HAP-1 (cell line): ENCODE data around the gene PRKN.
A peak's percentile ranks its signal among the peaks of the same experiment; 100 is the strongest.

ENCODE experiments used
- DNase-seq, 2 experiments: peaks; one replicate each; pipeline ENCODE4 v3.0.0-alpha.2; 2016 to 2020; ENCODE audit warnings: low spot score in 2 of 2
- H3K27me3 ChIP-seq: fragments of 250-450 bp; sonication (Bioruptor Pico); 2 replicates; pipeline ENCODE4 v1.5.1; 2020; ENCODE audit warnings: low read depth, mild to moderate bottlenecking, moderate library complexity
- H3K36me3 ChIP-seq: fragments of 250-450 bp; sonication (Bioruptor Pico); replicated peaks from 2 replicates; pipeline ENCODE4 v1.5.1; 2020; ENCODE audit warnings: mild to moderate bottlenecking
- H3K4me1 ChIP-seq: fragments of 250-450 bp; sonication (Bioruptor Pico); 2 replicates; pipeline ENCODE4 v1.5.1; 2020; ENCODE audit warnings: mild to moderate bottlenecking
- H3K4me3 ChIP-seq: fragments of 250-450 bp; sonication (Bioruptor Pico); 2 replicates; pipeline ENCODE4 v1.5.1; 2020; ENCODE audit warnings: mild to moderate bottlenecking, moderate library complexity
- H3K9me3 ChIP-seq: fragments of 250-450 bp; sonication (Bioruptor Pico); 2 replicates; pipeline ENCODE4 v1.5.1; 2020; ENCODE audit warnings: mild to moderate bottlenecking, moderate library complexity
- in situ Hi-C: fragments of 300-500 bp; cut with MboI; formaldehyde crosslinking; loops from 3 replicates; pipeline ENCODE4 v1.14.3; 2020; ENCODE audit warnings: low sequenced_read_pairs, inconsistent platforms, mixed read lengths

The PRKN gene

GRCh38 chr6:162637317-162637716 lies 90.2 kb downstream of the PRKN start:
- H3K9me3 ChIP-seq = no peaks in the 10 kb centered on the region
- H3K36me3 ChIP-seq = no peaks in the 10 kb centered on the region
- in situ Hi-C loops = no loop called here
- H3K4me3 ChIP-seq = no peak overlapping the region
- DNase-seq = no peak
- H3K27me3 ChIP-seq = no peaks in the 10 kb centered on the region
- no peaks in the 10 kb centered on the region for H3K4me1 ChIP-seq

- H3K9me3 ChIP-seq = no peaks in the 10 kb centered on the region
- in situ Hi-C loops = no loop called here
- DNase-seq = no peak
- no peaks in the 10 kb centered on the region for H3K36me3 ChIP-seq
- H3K27me3 ChIP-seq = no peaks in the 10 kb centered on the region
- H3K4me3 ChIP-seq = no peak overlapping the region
- no peaks in the 10 kb centered on the region for H3K4me1 ChIP-seq
These were observed 91.4 kb downstream of the PRKN start for GRCh38 chr6:162636167-162636566.

DNA sequence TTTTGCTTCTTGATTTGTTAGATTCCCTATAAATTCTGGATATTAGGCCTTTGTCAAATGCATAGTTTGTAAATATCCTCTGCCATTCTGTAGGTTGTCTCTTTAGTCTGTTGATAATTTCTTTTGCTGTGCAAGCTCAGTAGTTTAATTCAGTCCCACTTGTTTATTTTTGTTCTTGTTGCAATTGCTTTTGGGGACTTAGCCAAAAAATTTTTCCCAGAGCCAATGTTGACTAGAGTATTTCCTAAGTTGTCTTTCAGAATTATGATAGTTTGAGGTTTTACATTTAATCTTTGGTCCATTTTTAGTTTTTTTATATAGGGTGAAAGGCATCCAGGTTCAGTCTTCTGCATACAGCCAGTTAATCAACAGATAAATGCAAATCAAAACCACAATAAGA lies 96.0 kb downstream of the PRKN start:
- H3K4me3 ChIP-seq = no peak overlapping the region
- in situ Hi-C loops = no loop called here
- peaks cover 4% of the 10 kb centered on the region for H3K4me1 ChIP-seq
- H3K9me3 ChIP-seq = no peaks in the 10 kb centered on the region
- H3K36me3 ChIP-seq = no peaks in the 10 kb centered on the region
- DNase-seq = no peak
- H3K27me3 ChIP-seq = no peaks in the 10 kb centered on the region

- Histone ChIP-seq H3K4me3 (no peak overlapping the region), H3K9me3 (no peaks in the 10 kb centered on the region), H3K27me3 (no peaks in the 10 kb centered on the region), H3K4me1 (peaks cover 15% of the 10 kb centered on the region), H3K36me3 (no peaks in the 10 kb centered on the region)
- in situ Hi-C loops = no loop called here
- DNase-seq = no peak
These were observed 97.5 kb downstream of the PRKN start for GRCh38 chr6:162630069-162630468.

GRCh38 chr6:162627825-162628224 lies 99.7 kb downstream of the PRKN start:
- no peak overlapping the region for H3K4me3 ChIP-seq
- no peaks in the 10 kb centered on the region for H3K9me3 ChIP-seq
- DNase-seq = no peak
- H3K36me3 ChIP-seq = no peaks in the 10 kb centered on the region
- in situ Hi-C loops = no loop called here
- H3K4me1 ChIP-seq = peaks cover 18% of the 10 kb centered on the region
- H3K27me3 ChIP-seq = no peaks in the 10 kb centered on the region

DNA sequence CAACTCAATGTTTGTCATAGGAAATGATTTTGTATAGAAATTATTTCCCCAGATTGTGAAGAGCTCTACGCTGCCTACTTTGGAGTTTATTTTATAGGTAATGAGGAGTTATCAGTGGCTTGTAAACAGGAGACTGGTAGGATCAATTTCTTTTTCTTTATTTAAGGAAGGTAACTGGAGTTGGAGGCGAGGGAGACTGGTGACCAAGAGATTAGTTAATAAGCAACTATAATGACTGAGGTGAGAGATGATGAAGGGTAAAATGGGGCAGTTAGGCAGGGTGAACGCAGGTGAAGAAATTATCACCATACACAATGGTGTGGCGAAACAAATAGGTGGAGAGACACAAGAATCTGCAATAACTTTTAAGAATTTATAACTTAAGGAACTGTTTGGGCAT lies 100.2 kb downstream of the PRKN start:
- in situ Hi-C loops = no loop called here
- DNase-seq = no peak
- H3K27me3 ChIP-seq = no peaks in the 10 kb centered on the region
- no peak overlapping the region for H3K4me3 ChIP-seq
- no peaks in the 10 kb centered on the region for H3K9me3 ChIP-seq
- H3K36me3 ChIP-seq = no peaks in the 10 kb centered on the region
- peaks cover 18% of the 10 kb centered on the region for H3K4me1 ChIP-seq

DNA sequence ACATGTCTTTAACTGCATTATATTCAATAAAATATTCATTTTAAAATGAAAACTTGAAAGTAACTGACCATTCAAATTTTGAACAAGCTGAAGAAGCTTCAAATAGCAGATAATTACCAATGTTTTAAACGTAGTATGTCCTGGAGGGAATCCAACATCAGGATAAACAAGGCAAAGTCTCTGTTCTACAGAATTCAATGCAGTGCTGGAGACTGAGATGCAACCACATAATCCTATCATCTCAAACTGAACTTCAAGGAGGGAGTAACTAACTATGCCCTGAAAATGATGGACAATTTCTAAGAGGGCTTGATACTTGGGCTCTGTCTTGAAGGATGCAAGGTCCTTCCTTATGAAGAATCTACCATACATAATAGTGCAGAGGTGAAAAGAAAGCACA lies 100.7 kb downstream of the PRKN start:
- H3K27me3 ChIP-seq = no peaks in the 10 kb centered on the region
- H3K4me3 ChIP-seq = no peak overlapping the region
- in situ Hi-C loops = no loop called here
- no peaks in the 10 kb centered on the region for H3K36me3 ChIP-seq
- DNase-seq = no peak
- H3K4me1 ChIP-seq = peaks cover 18% of the 10 kb centered on the region
- H3K9me3 ChIP-seq = no peaks in the 10 kb centered on the region

GRCh38 chr6:162625846-162626540 lies 101.6 kb downstream of the PRKN start:
- Histone ChIP-seq H3K36me3 (no peaks in the 10 kb centered on the region), H3K27me3 (no peaks in the 10 kb centered on the region), H3K9me3 (no peaks in the 10 kb centered on the region), H3K4me3 (no peak overlapping the region), H3K4me1 (peaks cover 18% of the 10 kb centered on the region)
- peak; percentile 44 to 91 for DNase-seq
- in situ Hi-C loops = no loop called here

DNA sequence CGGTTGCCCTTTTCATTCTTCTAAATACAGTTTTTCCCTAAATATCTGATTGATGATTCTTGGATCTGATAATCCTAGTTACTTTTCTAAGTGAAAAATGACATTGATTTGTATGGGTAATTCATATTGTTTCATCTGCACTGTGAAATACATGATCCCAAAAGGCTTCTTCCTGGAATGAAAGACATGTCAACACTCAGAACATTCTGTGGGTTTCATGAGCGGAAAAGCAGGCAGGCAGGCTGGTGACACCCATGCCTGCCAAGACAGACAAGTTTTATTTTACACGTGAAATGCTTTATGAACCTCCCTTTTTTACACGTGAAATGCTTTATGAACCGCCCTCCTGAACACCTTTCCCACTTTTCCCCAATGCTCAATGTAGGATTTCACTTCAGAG lies 105.0 kb downstream of the PRKN start:
- in situ Hi-C loops = no loop called here
- Histone ChIP-seq H3K9me3 (no peaks in the 10 kb centered on the region), H3K4me1 (peaks cover 35% of the 10 kb centered on the region), H3K36me3 (no peaks in the 10 kb centered on the region), H3K4me3 (no peak overlapping the region), H3K27me3 (no peaks in the 10 kb centered on the region)
- DNase-seq = no peak

- no peak overlapping the region for H3K4me3 ChIP-seq
- no peaks in the 10 kb centered on the region for H3K36me3 ChIP-seq
- no peaks in the 10 kb centered on the region for H3K9me3 ChIP-seq
- peaks cover 28% of the 10 kb centered on the region for H3K4me1 ChIP-seq
- in situ Hi-C loops = no loop called here
- no peaks in the 10 kb centered on the region for H3K27me3 ChIP-seq
- DNase-seq = peak; percentile 29 to 39
These were observed 106.3 kb downstream of the PRKN start for GRCh38 chr6:162621246-162621645.

- in situ Hi-C loops = no loop called here
- no peak overlapping the region for H3K4me3 ChIP-seq
- H3K4me1 ChIP-seq = peaks cover 20% of the 10 kb centered on the region
- no peak for DNase-seq
- H3K27me3 ChIP-seq = no peaks in the 10 kb centered on the region
- no peaks in the 10 kb centered on the region for H3K36me3 ChIP-seq
- no peaks in the 10 kb centered on the region for H3K9me3 ChIP-seq
These were observed 107.5 kb downstream of the PRKN start for GRCh38 chr6:162620073-162620472.

DNA sequence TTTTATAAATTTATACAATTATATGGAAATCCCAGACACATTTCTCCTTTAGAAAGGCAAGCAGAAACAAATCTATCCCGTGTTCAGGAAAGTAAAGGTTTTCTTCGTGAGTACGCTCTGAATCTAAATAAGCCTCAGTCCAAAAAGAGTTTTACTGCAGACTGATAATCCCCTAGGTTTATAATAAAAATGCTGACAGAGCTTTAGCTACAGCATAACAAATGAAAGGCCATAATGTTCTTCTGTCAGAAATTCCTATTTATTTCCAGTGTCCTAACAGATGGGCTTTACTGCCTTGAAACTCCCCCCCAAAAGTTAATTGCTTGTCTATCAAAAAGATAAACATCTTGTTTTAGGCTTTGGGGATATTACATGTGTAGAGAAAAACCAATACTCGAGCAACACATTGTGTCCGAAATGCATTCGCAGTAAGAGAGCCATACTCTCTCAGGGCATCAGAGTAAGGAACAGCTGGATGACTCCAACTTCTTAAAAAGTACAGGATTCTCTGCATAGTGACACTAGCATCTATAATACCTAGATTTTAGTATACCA lies 109.0 kb downstream of the PRKN start:
- Histone ChIP-seq H3K36me3 (no peaks in the 10 kb centered on the region), H3K9me3 (no peaks in the 10 kb centered on the region), H3K27me3 (no peaks in the 10 kb centered on the region), H3K4me1 (peaks cover 17% of the 10 kb centered on the region), H3K4me3 (no peak overlapping the region)
- DNase-seq = peak; percentile 55 to 95
- in situ Hi-C loops = no loop called here

DNA sequence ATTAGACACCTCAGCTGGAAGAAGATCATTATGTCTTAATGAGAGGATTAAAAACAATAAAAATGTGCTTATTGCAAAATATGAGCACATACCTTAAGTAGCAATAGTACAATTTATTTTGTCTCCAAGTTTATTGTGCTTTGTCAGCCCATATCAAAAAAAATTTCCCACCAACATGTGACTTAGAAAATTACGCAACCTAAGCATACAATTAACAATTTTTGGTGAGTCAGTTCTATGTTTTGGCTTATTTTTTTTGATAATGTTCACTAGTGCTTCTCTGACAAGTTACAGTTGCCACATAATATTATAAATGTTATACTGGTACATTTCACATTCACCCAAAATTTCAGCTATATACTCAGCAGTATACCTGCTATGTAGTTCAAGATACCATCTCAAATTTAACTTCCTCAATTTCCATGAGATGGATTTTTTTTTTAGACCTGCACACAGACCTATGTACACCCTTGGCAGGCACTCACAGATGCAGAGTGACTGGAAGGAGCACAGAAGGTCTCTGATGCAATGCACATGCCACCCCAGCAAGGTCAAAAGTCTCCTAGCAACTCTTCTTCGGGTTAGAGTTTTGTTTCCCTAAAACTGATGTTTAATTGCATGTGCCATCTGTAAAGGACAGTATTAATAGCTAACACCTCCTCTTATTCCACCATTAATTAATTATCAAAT lies 112.4 kb downstream of the PRKN start:
- no peak for DNase-seq
- H3K27me3 ChIP-seq = no peaks in the 10 kb centered on the region
- peaks cover 25% of the 10 kb centered on the region for H3K4me1 ChIP-seq
- H3K9me3 ChIP-seq = no peaks in the 10 kb centered on the region
- no peak overlapping the region for H3K4me3 ChIP-seq
- in situ Hi-C loops = no loop called here
- no peaks in the 10 kb centered on the region for H3K36me3 ChIP-seq

- in situ Hi-C loops = no loop called here
- Histone ChIP-seq H3K4me1 (peaks cover 23% of the 10 kb centered on the region), H3K36me3 (no peaks in the 10 kb centered on the region; the same call in 1 of the 2 replicates), H3K9me3 (no peaks in the 10 kb centered on the region), H3K4me3 (no peak overlapping the region), H3K27me3 (no peaks in the 10 kb centered on the region)
- DNase-seq = no peak
These were observed 114.3 kb downstream of the PRKN start for GRCh38 chr6:162613310-162613709.
